Umbilical cord (tissue), 2 donors: Measurements from ENCODE around the gene CDH9. TPM values are rescaled to one million over a fixed set of nuclear protein-coding genes. Genes with fewer than 3 reads are reported as not detected.
"Not testable (repeated sequence)": the region's sequence is repeated elsewhere in the genome, so short reads cannot be mapped to it uniquely, and the experiment has no call there.

Experiments used
- DNase-seq: peaks from one replicate; pipeline ENCODE4 v3.0.0-alpha.2; 2015; ENCODE audit warnings: low spot score
- total RNA-seq: library from RNA; depleted of rRNA; stranded (reverse); fragments of >200 nt; gene quantifications from one replicate; pipeline ENCODE4 v1.2.3, GENCODE V29; 2014; ENCODE audit warnings: low replicate concordance; ENCODE audit not compliant: insufficient read depth

Gene CDH9
- total RNA-seq, 1 donor from 2014 or later, result 6.5 TPM

DNA sequence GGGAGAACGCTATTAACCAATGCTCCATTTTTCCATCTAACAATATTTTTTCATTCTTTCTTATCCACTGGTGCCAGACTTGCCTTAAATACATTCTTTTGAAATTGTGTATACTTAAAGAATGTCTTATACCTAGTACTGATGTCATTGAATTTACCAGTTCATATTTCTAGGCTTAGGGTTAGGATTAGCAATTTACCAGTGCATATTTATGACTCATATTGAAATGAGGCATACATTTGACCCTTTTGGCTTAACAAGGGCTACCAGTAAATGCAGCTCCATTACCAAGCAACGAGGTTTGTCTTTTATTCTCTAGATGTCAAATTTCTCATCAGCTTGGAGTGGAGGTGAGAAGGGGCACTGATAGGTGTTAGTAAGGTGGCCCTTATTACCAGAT, 89.5 kb downstream of the CDH9 start:
- no peak for DNase-seq

DNA sequence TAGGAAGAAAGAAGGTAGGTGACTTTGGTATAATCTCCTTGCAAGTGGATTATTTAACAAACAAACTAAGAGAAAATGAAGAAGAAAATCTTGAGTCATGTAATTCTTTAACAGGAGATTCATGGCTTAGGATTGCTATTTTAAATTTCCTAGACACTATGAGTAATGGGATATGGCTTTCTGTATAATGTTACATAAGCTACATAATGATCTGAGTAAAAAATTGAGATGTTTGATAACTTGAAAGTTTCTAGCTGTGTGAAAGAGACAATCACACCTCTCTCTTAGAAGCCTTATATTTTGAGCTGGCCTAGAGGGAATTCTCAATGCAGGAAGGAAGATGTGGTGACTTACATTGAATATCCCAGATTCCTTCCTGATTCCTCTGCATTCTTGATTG, 92.5 kb downstream of the CDH9 start:
- DNase-seq, result no peak

DNA sequence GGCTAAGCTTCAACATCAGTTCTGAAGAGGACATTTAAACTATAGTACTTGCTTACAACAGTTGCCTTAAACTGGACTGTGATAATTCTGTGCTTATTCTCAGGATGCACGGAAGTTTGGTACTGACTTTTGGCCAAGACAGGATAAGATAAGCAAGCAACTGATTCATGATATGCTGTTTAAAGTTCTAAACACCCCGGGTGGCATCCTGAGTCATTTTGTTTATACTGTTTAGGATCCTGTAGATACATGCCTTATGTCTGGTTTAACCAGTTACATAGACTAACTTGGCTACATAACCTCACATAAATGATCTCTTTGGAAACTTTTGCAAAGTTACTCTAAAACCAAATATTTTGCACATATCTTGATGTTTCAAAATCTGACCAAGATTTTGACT, 95.9 kb downstream of the CDH9 start:
- peak; percentile 19 for DNase-seq

DNA sequence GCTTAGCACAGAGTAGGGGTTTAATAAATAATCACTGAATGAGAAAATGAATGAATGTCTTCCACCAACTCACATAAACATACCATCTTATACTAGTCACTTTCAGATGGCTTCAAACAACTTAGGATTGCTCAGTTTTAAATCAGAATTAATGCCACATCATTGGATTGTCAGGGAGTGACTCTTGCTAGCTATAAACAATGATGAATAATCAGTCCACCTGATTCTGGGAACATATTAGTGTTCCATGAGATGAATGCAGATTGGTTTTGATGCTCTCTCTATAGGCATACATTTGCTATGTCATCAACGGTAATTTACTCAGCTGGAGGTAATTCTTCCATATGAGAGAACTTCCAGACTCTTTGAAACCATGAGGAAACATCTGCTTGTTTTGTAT, 97.4 kb downstream of the CDH9 start:
- no peak for DNase-seq

DNA sequence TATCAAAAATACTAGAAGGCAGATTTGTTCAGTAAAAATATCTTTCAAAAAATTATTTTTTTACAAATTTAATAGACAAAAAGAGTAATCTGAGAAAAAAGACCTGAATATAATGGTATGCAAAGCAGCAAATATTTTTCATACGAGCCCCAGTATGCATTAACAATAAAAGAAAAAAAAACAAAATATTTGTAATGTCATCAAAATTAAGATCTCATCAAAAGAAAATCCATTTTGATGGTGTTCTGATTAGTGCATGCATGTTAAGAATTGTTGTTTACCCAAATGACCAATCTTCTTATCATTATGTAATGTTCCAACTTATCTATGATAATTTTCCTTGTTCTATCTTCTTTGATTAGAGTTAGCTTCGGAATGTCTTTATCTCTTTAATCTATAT, 106.1 kb downstream of the CDH9 start:
- DNase-seq, result no peak

DNA sequence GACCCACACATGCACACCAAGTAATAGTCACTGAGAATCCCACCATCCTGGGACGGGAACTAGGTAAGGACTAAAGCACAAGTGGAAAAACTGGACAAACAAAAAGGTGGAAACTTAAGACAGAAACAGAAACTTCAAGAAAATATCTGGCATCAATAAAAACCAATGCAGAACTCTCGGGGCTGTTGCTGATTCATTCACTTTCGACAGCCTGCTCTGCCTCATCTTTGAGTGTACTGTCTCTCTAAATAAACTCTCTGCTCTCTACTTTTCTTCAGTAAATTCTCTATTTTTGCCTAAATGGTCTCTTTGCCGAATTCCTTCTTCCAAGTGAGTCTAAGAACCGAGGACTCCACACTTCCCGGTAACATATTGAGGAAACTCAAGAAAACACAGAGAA, 116.9 kb downstream of the CDH9 start:
- no peak for DNase-seq

DNA sequence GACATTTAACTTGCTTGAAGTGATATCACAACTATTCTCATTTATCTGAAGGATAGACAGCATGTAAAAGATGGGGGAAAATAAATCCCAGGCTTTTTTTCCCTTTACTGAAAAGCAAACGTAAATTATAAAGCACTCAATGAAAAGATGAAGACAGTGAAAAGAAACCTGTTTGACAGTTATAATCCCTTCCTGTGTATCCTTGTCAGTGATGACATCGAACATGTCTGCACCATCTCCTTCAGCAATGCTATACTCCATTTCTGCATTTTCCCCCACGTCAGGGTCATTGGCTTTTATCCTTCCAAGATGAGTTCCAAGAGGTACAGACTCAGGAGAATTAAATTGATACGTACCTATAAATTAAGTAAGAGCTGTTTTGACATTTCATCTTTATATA, 134.9 kb downstream of the CDH9 start:
- no peak for DNase-seq

DNA sequence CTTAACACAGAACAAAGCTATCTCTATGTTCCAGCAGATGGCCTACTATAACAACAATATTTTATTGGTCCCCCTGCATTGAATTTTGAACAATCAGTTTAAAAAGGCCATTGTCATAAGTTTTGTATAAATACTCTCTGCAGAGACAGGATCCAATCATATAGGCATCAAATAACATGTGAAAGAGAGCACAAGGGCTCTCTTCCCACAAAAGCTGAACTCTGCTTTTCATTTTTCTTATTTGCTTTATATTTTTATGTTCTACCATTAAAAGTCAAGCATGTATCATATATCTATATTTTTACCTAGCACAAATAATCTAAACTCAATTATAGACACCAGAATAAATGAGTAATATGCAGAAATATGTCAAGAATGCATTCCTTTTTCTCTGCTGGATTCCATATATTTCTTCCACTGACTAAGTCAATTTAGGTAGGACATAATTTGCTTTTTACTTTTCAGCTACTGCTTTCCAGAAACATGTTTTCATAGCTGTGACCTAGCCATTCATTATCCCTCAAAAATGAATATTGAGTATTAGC, 143.6 kb downstream of the CDH9 start:
- DNase-seq, result no peak

DNA sequence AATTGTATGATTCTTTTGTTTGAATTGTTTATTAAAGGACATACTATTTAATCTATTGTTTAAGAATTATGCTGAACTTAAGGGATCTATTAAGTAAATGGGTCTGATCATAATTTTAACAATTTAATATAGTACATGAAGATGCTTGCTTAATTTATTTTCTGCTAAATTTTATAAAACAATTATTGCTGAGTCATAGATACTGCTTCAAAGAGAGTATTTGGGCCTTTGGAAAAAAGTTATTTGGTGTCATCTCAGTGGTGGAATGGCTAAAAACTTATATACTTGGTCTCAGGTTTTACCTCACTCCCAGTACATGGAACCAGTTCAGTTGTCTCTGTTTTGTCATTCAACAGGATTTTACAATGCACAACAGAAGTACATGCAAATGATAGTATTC, 145.3 kb downstream of the CDH9 start:
- DNase-seq, result no peak

DNA sequence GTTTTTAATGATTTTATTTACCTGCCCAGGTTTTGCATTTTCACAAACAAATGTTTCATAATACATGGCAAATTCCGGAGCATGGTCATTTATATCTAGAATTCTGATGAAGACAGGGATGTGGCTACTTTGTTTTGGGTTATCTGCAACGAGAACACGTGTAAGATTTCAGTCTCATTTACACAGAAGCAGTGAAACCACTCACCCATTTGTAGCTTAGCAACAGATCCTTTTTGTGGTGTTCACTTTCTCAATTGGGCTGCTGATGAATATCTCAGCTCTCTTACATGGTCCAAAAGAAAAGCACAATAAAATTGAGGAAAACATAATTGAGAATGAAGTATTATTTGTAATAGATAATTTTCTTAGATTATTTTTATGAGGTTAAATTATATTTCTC, 148.6 kb downstream of the CDH9 start:
- no peak for DNase-seq

DNA sequence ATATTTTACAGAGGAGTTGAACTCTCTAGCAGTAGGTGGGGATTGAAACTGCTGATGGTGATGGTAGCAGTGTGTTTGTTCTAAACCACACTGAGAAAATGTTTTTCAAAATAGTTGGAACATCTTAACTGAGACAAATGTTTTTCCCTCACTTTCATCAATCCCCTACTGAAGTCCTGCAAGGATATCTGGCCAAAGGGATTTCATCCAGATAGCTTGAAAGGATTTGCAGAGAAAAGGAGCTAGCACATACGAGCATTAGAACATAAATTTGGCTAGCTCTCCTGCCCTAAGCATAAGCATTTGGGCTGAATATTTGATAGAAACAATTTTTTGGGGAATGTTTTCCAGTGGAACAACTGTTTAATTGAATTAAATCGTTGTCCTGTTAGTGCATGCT, 153.9 kb downstream of the CDH9 start:
- peak; percentile 77 for DNase-seq

DNA sequence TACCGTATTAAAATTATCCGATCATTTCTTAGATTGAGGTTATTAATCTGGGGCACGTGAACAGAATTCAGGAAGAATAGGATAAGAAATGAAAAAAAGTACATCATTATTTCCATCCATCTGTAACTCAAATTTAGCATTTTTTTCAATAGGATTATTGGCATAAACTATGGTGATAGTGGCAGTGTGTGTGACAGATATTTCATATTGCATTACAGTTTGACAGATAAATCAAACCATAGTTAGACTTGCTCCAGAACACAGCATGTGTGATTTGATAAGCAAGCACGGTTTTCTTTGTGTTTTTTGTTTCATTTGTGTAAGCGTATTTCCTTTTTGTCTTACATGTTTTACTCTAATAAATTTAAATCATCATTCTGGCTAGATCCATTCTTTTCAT, 155.0 kb downstream of the CDH9 start:
- DNase-seq, result no peak

DNA sequence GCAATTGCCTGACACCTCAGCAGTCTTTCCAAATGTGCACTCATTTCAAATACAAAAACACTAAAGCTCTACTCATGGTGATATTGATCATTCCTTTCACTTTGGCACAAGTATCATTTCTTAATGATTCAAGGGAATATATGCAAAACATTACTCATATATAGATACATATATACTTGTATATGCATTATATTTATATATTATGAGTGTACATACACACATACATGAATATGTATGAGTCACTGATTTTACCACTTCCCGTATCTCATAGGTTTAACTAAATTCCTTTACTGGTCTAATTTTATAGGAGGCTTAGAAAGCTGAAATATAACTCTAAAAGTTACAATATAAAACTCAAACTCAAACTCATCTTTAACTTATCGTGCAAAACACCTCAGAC, 156.5 kb downstream of the CDH9 start:
- no peak for DNase-seq

DNA sequence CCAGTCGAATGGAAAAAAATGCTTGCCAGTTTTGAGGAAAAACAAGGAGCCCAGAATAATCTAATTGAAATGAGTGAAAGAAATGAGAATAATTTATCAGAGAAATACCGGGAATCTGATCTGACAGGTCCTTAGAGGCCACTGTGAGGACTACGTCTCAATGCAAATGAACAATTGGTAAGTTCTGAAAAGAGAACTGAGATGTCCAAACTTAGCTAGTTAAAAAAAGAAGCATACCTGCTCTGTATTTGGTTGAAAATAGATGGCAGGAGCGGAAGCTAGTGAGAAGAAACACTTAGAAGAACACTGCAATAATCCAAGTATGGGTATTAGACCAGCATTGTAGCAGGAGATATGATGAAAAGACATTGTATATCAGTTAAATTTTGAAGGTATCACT, 161.2 kb downstream of the CDH9 start:
- no peak for DNase-seq

DNA sequence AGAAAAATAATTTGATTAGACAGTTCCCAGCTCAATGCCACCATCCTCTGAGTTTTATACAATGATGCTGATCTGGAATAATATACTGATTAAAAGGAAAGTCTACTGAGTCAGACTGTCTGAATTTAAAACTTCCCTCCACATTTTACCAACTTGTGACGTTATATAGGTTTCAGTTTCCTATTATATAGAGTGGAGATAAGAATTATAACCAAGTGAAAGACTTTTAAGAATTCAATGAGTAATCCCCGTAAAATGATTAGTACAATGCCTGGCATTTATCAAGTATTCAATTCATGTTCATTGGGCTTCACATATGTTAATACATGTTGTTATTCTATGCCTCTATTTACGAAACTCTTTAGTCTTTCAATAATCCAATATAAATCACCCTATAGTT, 166.0 kb downstream of the CDH9 start:
- DNase-seq, result no peak

DNA sequence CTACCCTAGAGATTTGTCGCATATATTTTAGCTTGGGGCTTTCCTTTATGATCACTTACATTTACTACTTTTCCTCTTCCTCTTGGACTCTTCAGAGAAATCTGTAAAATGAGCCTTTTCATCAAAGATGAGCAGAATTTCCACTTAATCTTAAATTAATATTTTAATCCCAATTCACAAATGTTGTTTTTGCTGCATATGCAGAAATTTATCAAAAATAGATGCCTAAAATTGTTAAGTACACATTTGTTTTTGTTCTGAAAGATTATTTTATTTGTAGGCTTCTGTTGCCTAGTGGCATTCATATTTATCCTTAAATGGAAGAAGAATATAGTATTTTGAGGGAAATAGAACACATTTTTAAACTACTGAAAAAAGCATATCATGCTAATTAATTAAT, 168.6 kb downstream of the CDH9 start:
- no peak for DNase-seq

DNA sequence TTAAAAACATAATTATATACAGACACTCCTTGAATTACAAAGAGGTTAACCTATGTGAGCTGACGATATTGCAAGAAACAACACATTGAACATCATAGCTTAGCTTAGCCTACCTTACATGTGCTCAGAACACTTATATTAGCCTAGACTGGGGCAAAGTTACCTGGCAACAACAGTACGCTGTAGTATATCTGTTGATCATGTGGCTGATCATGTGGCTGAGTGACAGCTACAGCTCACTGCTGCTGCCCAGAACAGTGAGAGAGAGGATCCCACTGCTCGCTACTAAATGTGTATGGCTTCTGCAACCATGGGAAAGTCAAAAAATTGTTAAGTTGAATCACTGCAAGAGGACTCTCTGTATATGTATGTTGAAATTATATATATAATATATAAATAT, 169.9 kb downstream of the CDH9 start:
- no peak for DNase-seq

DNA sequence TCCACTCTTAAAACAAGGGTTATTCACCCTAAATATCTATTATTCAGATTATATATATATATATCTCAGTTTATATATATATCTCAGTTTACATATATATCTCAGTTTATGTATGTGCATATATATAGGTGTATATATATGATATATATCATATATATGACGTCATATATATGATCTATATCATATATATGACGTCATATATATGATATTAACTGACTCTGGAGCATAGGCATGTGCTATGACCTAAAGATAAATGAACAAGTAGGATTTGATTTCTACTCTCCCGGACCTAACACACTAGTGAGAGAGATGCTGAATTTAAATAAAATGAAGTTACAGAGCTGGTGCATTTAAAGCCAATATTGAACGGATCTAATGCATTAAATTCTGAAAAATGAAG, 174.3 kb downstream of the CDH9 start:
- DNase-seq, result no peak

DNA sequence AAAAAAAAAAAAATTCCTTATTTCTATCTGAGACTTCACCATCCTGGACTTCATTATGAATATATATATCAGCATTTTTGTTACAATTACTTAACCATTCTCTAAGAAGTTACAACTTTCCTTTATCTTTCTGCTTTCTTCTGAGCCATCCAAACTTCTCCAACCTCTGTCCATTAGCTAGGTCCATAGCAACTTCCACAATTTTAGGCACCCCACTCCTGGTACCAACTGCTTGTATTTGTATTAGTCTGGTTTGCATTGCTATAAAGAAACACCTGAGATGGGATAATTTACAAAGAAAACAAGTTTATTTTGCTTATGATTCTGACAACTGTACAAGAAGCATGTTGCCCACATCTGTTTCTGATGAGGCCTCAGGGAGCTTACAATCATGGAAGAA, 182.1 kb downstream of the CDH9 start:
- no peak for DNase-seq

DNA sequence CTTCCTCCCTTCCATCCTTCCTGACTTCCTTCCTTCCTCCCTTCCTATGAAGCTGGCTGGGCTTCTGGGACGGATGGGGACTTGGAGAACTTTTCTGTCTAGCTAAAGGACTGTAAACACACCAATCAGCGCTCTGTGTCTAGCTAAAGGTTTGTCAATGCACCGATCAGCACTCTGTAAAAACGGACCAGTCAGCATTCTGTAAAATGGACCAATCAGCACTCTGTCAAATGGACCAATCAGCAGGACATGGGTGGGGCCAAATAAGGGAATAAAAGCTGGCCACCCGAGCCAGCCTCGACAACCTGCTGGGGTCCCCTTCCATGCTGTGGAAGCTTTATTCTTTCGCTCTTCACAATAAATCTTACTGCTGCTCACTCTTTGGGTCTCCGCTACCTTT, 185.9 kb downstream of the CDH9 start:
- not testable (repeated sequence) for DNase-seq

DNA sequence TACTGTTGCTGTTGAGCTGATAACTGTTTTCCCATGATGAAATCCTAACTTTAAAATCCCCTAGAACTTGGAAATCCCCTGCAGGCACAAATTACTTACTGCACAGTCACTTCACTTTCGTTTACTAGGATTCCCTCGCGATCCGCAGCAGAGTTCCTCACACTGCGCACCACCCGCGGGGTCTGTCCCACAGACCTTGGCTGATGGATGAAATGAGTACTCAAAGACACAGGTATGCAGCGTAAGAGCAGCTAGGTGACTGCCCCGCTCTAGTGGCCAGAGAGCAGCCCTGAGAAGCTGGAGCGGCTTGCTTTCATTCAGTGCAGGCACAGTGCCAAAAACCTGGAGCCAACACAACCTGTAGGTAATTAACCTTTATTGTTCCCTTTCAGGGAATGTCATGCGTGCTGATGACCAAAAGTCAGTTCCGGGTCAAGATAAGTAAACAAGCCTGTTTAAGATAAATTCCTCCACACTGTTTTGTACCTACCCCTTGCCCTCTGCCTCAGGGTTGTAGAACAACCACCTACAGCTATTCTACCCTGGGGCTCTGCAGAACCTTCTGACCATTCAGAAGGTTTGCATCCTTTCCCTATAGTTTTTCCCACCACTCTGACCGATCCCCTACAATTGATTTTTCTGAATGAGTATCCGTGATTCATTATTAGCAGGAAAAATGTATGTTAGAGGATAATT, 191.2 kb downstream of the CDH9 start:
- no peak for DNase-seq

DNA sequence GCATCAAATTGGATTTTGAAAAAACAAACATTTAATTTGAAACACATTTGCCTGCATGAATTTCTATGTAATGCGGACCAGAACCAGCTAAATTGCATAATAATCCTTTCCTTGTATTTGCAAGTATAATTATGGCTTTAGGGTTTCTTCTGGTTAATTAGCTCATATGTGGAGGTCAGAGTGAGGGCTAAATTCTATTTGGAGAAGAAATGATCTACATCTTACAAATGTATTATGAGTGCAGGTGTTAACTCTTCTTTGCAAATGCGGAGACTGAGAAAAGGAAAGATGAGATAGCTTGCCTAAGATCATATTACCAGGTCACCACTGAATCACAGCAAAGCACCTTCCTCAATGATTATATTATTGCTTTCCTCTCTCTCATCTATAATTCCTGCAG, 194.7 kb downstream of the CDH9 start:
- DNase-seq, result no peak

DNA sequence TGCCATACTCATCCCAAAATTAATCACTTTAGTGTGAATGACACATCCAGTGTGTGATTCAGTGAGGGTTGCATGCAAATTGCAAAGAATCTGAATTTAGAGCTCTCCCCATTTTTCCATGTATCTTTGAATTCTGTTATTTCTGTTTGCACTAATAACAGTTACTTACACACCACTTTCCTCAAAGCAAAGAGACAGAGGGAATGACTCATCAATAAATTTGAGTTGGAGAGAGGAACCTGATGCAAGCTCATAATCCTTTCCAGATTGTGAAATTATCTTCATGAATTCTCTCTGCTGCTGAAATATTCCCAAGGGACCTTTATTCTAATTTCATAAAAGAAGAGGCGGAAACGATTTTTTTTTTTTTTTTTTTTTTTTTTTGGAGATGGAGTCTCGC, 204.8 kb downstream of the CDH9 start:
- peak; percentile 38 for DNase-seq
